SK-N-SH treated with all-trans-retinoic acid at 6 μM for 48 hours (cell line): ENCODE data around the gene HCFC1R1.

ENCODE experiments used
- ATAC-seq: fragments of 200-7000 bp; cut with Tn5 transposase; 3 replicates; pipeline ENCODE4 v1.9.1; 2020; ENCODE audit warnings: mild to moderate bottlenecking, moderate library complexity
- BACH2 ChIP-seq: fragments of 250-450 bp; sonication (Bioruptor Pico); IDR thresholded peaks from 2 replicates; pipeline ENCODE4 v1.9.0; 2021; ENCODE audit warnings: mild to moderate bottlenecking, borderline replicate concordance
- CSDC2 ChIP-seq: fragments of 250-450 bp; sonication (Bioruptor Pico); IDR thresholded peaks from 2 replicates; pipeline ENCODE4 v1.5.0; 2020; ENCODE audit warnings: mild to moderate bottlenecking, moderate library complexity
- ESRRG ChIP-seq: fragments of 250-450 bp; sonication (Bioruptor Pico); IDR thresholded peaks from 2 replicates; pipeline ENCODE4 v1.6.1; 2021; ENCODE audit warnings: mild to moderate bottlenecking
- GLIS3 ChIP-seq: fragments of 250-450 bp; sonication (Bioruptor Pico); IDR thresholded peaks from 2 replicates; pipeline ENCODE4 v1.5.0; 2020; ENCODE audit warnings: mild to moderate bottlenecking, moderate library complexity
- ISL1 ChIP-seq: fragments of 250-450 bp; sonication (Bioruptor Pico); IDR thresholded peaks from 2 replicates; pipeline ENCODE4 v2.1.2; 2022; ENCODE audit warnings: mild to moderate bottlenecking, moderate library complexity
- OSR1 ChIP-seq: fragments of 250-450 bp; sonication (Bioruptor Pico); IDR thresholded peaks from 2 replicates; pipeline ENCODE4 v1.8.0; 2022; ENCODE audit warnings: moderate library complexity, mild to moderate bottlenecking, inconsistent platforms
- PPARA ChIP-seq: fragments of 250-450 bp; sonication (Bioruptor Pico); IDR thresholded peaks from 2 replicates; pipeline ENCODE4 v1.5.0; 2020; ENCODE audit warnings: mild to moderate bottlenecking, borderline replicate concordance
- RARB ChIP-seq: fragments of 250-450 bp; sonication (Bioruptor Pico); IDR thresholded peaks from 2 replicates; pipeline ENCODE4 v1.8.0; 2021; ENCODE audit warnings: mild to moderate bottlenecking, moderate library complexity
- SNAI2 ChIP-seq: fragments of 250-450 bp; sonication (Bioruptor Pico); IDR thresholded peaks from 2 replicates; pipeline ENCODE4 v1.5.0; 2020; ENCODE audit warnings: mild to moderate bottlenecking, moderate library complexity
- TCF4 ChIP-seq: fragments of 250-450 bp; sonication (Bioruptor Pico); IDR thresholded peaks from 2 replicates; pipeline ENCODE4 v1.8.0; 2021; ENCODE audit warnings: mild to moderate bottlenecking, moderate library complexity, borderline replicate concordance
- TOX ChIP-seq: fragments of 250-450 bp; sonication (Bioruptor Pico); IDR thresholded peaks from 2 replicates; pipeline ENCODE4 v1.8.0; 2021; ENCODE audit warnings: mild to moderate bottlenecking, moderate library complexity, borderline replicate concordance
- ZC3H10 ChIP-seq: fragments of 250-450 bp; sonication (Bioruptor Pico); IDR thresholded peaks from 2 replicates; pipeline ENCODE4 v1.5.1; 2021; ENCODE audit warnings: mild to moderate bottlenecking, moderate library complexity
- ZFP30 ChIP-seq: fragments of 450-650 bp; formaldehyde crosslinking; IDR thresholded peaks from 2 replicates; pipeline ENCODE4 v1.5.0; 2022; ENCODE audit warnings: mild to moderate bottlenecking, moderate library complexity
- ZNF565 ChIP-seq: fragments of 450-650 bp; formaldehyde crosslinking; conservative IDR thresholded peaks from 2 replicates; pipeline ENCODE4 v1.5.0; 2020; ENCODE audit warnings: low read depth, mild to moderate bottlenecking, moderate library complexity
- ZNF70 ChIP-seq: fragments of 450-650 bp; formaldehyde crosslinking; IDR thresholded peaks from 2 replicates; pipeline ENCODE4 v1.5.0; 2020; ENCODE audit warnings: mild to moderate bottlenecking, moderate library complexity
- TF ChIP-seq, protein P1 (sequence below): fragments of 250-450 bp; sonication (Bioruptor Pico); IDR thresholded peaks from 2 replicates; pipeline ENCODE4 v1.8.0; 2021; ENCODE audit warnings: low read depth, mild to moderate bottlenecking, moderate library complexity, borderline replicate concordance
- TF ChIP-seq, protein P2 (sequence below): fragments of 250-450 bp; sonication (Bioruptor Pico); IDR thresholded peaks from 2 replicates; pipeline ENCODE4 v1.5.1; 2020; ENCODE audit warnings: low read depth, mild to moderate bottlenecking, moderate library complexity
- TF ChIP-seq, protein P3 (sequence below): fragments of 250-450 bp; sonication (Bioruptor Pico); IDR thresholded peaks from 2 replicates; pipeline ENCODE4 v1.5.1; 2021; ENCODE audit warnings: mild to moderate bottlenecking, moderate library complexity
- TF ChIP-seq, protein P4 (sequence below): fragments of 250-450 bp; sonication (Bioruptor Pico); IDR thresholded peaks from 2 replicates; pipeline ENCODE4 v1.5.0; 2020; ENCODE audit warnings: mild to moderate bottlenecking, moderate library complexity

Gene HCFC1R1

DNA sequence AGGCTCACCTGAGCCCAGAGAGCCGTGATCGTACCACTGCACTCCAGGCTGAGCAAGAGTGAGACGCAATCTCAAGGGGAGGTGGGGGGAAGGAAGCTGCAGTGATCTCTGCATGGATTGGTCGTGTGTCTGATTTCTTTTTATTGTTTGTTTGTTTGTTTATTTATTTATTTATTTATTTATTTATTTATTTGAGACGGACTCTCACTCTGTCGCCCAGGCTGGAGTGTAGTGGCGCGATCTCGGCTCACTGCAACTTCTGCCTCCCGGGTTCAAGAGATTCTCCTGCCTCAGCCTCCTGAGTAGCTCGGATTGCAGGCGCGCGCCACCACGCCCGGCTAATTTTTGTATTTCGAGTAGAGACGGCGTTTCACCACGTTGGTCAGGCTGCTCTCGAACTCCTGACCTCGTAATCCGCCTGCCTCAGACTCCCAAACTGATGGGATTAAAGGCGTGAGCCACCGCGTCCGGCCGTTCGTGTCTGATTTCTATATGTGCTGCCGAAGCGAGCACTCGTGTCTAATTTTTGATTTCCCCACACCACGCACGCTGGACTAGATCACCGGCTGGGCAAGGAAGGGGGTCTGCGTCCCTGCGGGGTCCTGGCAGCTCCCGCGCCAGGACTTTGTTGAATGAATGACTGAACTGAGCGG lies 4.0 kb downstream of the HCFC1R1 start (continued):
- TF ChIP-seq, protein P1, sequence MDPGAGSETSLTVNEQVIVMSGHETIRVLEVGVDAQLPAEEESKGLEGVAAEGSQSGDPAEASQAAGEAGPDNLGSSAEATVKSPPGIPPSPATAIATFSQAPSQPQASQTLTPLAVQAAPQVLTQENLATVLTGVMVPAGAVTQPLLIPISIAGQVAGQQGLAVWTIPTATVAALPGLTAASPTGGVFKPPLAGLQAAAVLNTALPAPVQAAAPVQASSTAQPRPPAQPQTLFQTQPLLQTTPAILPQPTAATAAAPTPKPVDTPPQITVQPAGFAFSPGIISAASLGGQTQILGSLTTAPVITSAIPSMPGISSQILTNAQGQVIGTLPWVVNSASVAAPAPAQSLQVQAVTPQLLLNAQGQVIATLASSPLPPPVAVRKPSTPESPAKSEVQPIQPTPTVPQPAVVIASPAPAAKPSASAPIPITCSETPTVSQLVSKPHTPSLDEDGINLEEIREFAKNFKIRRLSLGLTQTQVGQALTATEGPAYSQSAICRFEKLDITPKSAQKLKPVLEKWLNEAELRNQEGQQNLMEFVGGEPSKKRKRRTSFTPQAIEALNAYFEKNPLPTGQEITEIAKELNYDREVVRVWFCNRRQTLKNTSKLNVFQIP (CRISPR knock-in tag) = no peak
- TF ChIP-seq ZNF565 (CRISPR knock-in tag) (no peak), ESRRG (CRISPR knock-in tag) (no peak), OSR1 (CRISPR knock-in tag) (no peak), ZC3H10 (CRISPR knock-in tag) (no peak), ZNF70 (CRISPR knock-in tag) (no peak), TCF4 (CRISPR knock-in tag) (no peak), CSDC2 (CRISPR knock-in tag) (no peak)

DNA sequence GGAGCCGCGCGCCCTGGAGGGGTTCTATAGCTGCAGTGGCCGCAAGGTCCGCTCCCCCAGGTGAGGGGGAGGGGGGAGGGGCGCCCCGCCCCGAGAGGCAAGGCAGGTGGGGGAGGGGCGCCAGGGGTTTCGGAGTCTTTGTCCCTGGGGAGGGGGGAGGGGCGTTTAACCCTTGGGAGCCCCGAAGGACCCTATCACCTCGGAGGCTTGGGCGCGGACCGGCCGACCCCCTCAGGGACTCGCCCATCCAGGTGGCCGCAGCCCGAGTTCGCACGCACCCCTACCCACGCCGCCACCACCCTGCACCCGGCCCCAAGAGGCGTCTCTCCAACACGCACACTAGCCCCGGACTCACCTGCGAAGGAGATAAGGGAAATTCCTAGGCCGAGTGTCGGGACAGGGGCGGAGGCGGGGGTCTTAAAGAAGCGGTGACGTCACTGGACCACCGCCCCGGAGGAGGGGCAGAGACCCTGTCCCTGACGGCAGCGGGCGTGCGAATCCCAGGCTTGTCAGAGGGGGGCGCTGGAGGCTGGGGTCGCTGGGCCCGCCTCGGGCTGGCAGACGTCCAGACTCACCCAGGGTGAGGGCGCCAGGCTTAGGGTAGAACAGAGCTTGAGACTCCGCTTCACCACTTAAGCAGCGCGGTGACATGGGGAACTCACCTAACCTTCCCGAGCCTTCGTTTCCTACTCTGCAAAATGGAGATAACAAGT lies 5.8 kb downstream of the HCFC1R1 start, which contains the start of gene CLDN6:
TSS of gene CLDN6 (minus strand) at position 390 of the 713 bp plus-strand sequence. CDS start 2,162 bp downstream, outside the sequence.
- no peak for ATAC-seq
- TF ChIP-seq, protein P2, sequence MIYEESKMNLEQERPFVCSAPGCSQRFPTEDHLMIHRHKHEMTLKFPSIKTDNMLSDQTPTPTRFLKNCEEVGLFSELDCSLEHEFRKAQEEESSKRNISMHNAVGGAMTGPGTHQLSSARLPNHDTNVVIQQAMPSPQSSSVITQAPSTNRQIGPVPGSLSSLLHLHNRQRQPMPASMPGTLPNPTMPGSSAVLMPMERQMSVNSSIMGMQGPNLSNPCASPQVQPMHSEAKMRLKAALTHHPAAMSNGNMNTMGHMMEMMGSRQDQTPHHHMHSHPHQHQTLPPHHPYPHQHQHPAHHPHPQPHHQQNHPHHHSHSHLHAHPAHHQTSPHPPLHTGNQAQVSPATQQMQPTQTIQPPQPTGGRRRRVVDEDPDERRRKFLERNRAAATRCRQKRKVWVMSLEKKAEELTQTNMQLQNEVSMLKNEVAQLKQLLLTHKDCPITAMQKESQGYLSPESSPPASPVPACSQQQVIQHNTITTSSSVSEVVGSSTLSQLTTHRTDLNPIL (CRISPR knock-in tag) = no peak
- no peak for TF ChIP-seq TOX
- TF ChIP-seq SNAI2 (CRISPR knock-in tag) = no peak

DNA sequence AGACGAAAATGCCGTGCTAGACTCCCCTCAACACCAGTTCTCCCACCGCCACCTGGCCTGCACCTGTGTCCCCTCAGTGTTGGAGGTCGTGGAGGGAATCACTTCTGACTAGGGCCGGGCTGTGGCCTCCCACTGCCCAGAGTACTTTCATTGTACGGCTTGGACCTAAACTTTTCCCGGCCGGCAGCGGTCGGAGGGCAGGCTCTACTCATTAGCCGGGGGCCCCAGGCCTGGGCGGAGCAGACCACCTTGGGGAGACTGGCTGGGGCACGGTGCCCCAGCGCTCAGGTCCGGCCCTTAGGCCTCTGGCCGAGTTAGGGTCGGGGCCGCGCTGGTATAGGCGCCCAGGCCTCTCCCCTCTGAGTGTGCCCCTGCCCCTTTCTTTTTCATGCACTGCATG lies 6.4 kb downstream of the HCFC1R1 start:
- ATAC-seq = no peak
- TF ChIP-seq ZNF70 (CRISPR knock-in tag) (no peak), BACH2 (CRISPR knock-in tag) (no peak), CSDC2 (CRISPR knock-in tag) (no peak), GLIS3 (CRISPR knock-in tag) (no peak), ISL1 (no peak), TCF4 (CRISPR knock-in tag) (no peak), TOX (no peak), ZC3H10 (CRISPR knock-in tag) (no peak), ZNF565 (CRISPR knock-in tag) (no peak), RARB (CRISPR knock-in tag) (no peak), PPARA (no peak), ZFP30 (CRISPR knock-in tag) (no peak)
- TF ChIP-seq, protein P2 (CRISPR knock-in tag) = no peak
- TF ChIP-seq, protein P3, sequence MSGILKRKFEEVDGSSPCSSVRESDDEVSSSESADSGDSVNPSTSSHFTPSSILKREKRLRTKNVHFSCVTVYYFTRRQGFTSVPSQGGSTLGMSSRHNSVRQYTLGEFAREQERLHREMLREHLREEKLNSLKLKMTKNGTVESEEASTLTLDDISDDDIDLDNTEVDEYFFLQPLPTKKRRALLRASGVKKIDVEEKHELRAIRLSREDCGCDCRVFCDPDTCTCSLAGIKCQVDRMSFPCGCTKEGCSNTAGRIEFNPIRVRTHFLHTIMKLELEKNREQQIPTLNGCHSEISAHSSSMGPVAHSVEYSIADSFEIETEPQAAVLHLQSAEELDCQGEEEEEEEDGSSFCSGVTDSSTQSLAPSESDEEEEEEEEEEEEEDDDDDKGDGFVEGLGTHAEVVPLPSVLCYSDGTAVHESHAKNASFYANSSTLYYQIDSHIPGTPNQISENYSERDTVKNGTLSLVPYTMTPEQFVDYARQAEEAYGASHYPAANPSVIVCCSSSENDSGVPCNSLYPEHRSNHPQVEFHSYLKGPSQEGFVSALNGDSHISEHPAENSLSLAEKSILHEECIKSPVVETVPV (CRISPR knock-in tag) = no peak
- TF ChIP-seq, protein P4, sequence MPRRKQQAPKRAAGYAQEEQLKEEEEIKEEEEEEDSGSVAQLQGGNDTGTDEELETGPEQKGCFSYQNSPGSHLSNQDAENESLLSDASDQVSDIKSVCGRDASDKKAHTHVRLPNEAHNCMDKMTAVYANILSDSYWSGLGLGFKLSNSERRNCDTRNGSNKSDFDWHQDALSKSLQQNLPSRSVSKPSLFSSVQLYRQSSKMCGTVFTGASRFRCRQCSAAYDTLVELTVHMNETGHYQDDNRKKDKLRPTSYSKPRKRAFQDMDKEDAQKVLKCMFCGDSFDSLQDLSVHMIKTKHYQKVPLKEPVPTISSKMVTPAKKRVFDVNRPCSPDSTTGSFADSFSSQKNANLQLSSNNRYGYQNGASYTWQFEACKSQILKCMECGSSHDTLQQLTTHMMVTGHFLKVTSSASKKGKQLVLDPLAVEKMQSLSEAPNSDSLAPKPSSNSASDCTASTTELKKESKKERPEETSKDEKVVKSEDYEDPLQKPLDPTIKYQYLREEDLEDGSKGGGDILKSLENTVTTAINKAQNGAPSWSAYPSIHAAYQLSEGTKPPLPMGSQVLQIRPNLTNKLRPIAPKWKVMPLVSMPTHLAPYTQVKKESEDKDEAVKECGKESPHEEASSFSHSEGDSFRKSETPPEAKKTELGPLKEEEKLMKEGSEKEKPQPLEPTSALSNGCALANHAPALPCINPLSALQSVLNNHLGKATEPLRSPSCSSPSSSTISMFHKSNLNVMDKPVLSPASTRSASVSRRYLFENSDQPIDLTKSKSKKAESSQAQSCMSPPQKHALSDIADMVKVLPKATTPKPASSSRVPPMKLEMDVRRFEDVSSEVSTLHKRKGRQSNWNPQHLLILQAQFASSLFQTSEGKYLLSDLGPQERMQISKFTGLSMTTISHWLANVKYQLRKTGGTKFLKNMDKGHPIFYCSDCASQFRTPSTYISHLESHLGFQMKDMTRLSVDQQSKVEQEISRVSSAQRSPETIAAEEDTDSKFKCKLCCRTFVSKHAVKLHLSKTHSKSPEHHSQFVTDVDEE = no peak
- TF ChIP-seq, protein P1 (CRISPR knock-in tag) = no peak
